ENCODE data around the gene RAD51AP2.

The RAD51AP2 gene

GRCh38 chr2:17540813-17541530 lies 22.7 kb upstream of the RAD51AP2 start:
- H3K36me3 Mint-ChIP-seq = no peaks in the 10 kb centered on the region
- ATAC-seq (no peak), DNase-seq (ENCODE audit: low spot score in 2 of 2) (no peak)
- no peak overlapping the region for H3K27ac Mint-ChIP-seq
- H3K4me1 Mint-ChIP-seq = no peaks in the 10 kb centered on the region
- no peak overlapping the region for H3K4me3 Mint-ChIP-seq
- peaks cover 2% of the 10 kb centered on the region for H3K9me3 Mint-ChIP-seq

DNA sequence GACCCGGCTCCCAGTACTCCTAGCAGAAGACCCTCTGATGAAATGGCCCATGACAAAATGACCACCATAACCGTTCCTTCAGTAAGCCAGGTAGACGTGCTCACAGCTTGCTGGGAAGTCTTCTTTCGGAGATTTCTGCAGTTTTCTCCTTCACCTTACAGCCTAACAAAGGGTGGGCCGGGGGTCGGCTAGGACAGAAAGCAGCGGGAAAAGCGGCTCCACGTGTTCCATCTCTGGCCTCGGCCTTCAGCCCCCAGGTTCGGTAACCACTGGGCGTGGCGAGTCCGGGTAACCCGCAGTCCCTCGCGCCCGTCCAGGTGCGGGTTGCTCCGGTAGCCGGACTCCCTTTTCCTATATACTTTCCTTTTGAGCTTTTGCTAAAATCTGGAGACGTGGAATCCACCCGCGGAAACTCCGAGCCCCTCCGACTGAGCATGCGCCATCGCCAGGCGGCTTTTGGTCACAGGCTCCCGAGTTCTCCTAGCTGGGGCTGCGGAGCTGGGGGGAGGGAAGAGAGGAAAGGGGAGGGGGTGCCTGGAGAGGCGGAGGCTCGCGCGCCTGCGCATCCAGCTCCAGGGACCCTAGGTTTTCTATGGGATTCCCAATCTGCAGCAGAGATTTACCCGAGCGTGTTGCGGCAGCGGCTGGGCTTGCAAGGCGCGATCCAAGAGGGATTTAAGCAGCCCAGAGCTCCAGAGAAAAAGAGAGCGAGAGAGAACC lies 22.0 kb upstream of the RAD51AP2 start, which contains the start of gene VSNL1:
VSNL1 (plus strand) TSS at position 604 of the 720 bp plus-strand sequence. CDS start 51,379 bp downstream, outside the sequence.
- Mint-ChIP-seq H3K36me3 (no peaks in the 10 kb centered on the region), H3K4me3 (no peak within 1 kb of the TSS), H3K4me1 (no peaks in the 10 kb centered on the region), H3K27ac (no peak within 1 kb of the TSS), H3K9me3 (peaks cover 5% of the 10 kb centered on the region)
- no peak for DNase-seq (ENCODE audit: low spot score in 2 of 2)
- no peak for ATAC-seq

- no peak overlapping the region for H3K4me3 Mint-ChIP-seq
- no peak for DNase-seq (ENCODE audit: low spot score in 2 of 2)
- no peaks in the 10 kb centered on the region for H3K4me1 Mint-ChIP-seq
- ATAC-seq = no peak
- H3K36me3 Mint-ChIP-seq = no peaks in the 10 kb centered on the region
- H3K9me3 Mint-ChIP-seq = peaks cover 8% of the 10 kb centered on the region
- no peak overlapping the region for H3K27ac Mint-ChIP-seq
These were observed 21.4 kb upstream of the RAD51AP2 start for GRCh38 chr2:17539611-17540092.

DNA sequence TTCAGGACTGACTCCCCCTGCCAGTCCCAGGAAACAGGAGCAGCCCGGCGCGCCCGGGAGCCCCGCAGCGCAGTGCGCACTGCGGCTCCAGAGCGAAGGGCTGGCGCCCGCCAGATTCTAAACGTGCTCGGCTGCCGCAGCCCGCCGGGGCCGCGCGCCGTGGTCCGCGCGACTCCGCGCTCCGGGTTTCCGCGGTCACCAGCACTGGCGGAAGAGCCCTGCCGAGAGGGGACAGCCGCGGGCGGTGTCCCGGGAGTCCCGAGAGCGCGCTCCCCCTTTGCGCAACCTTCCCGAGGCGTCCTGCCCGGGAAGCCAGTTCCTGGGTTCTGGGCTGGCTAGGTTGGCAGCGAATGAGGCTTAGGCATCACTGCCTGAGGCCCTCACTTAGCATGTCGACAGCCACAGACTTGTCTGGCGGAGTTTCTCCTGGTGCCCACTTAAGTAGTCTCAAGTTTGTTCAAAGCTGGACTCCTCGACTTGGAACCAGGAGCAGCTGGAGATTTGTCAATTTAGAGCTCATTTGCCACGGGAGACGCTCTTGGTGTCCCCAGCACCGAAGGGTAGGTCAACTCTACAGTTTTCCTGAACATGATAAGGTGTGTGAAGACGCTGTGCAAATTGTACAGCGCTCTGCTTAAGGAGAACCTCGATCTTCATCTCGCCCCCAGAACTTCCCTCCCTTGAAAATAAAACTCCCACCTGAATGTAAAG lies 20.8 kb upstream of the RAD51AP2 start:
- ATAC-seq (no peak), DNase-seq (ENCODE audit: low spot score in 2 of 2) (no peak)
- Mint-ChIP-seq H3K27ac (no peak overlapping the region), H3K4me1 (no peaks in the 10 kb centered on the region), H3K4me3 (no peak overlapping the region), H3K9me3 (peaks cover 11% of the 10 kb centered on the region), H3K36me3 (no peaks in the 10 kb centered on the region)

GRCh38 chr2:17538022-17538843 lies 20.0 kb upstream of the RAD51AP2 start:
- no peak for DNase-seq (ENCODE audit: low spot score in 2 of 2)
- H3K4me3 Mint-ChIP-seq = no peak overlapping the region
- no peaks in the 10 kb centered on the region for H3K4me1 Mint-ChIP-seq
- peaks cover 11% of the 10 kb centered on the region for H3K9me3 Mint-ChIP-seq
- no peak for ATAC-seq
- no peak overlapping the region for H3K27ac Mint-ChIP-seq
- H3K36me3 Mint-ChIP-seq = no peaks in the 10 kb centered on the region

GRCh38 chr2:17536416-17536815 lies 18.2 kb upstream of the RAD51AP2 start:
- Mint-ChIP-seq H3K27ac (no peak overlapping the region), H3K4me1 (no peaks in the 10 kb centered on the region), H3K9me3 (peaks cover 11% of the 10 kb centered on the region), H3K4me3 (no peak overlapping the region), H3K36me3 (no peaks in the 10 kb centered on the region)
- no peak for DNase-seq (ENCODE audit: low spot score in 2 of 2)
- ATAC-seq = no peak

- no peak overlapping the region for H3K27ac Mint-ChIP-seq
- ATAC-seq (no peak), DNase-seq (ENCODE audit: low spot score in 2 of 2) (no peak)
- H3K4me1 Mint-ChIP-seq = no peaks in the 10 kb centered on the region
- H3K9me3 Mint-ChIP-seq = peaks cover 11% of the 10 kb centered on the region
- no peak overlapping the region for H3K4me3 Mint-ChIP-seq
- no peaks in the 10 kb centered on the region for H3K36me3 Mint-ChIP-seq
These were observed 15.3 kb upstream of the RAD51AP2 start for GRCh38 chr2:17533546-17533945.

DNA sequence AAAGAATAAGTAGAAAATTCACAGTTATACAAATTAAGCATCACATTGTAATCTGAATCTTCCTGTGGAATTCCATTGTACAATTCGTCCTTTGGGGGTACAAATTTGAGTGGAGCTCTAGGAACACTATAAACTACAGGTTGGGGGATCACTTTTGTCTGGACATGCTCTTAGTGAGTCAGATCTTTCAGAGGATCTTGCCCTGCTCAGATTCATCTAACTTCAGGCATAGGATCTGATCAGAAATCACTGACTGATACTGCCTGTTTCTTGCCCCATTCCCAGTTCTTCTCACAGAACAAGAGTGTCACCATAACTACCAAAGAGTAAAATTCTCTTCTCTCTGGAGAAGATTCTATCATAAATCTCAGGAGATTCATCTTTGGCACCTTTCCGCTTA lies 11.5 kb upstream of the RAD51AP2 start:
- Mint-ChIP-seq H3K27ac (no peak overlapping the region), H3K9me3 (peaks cover 5% of the 10 kb centered on the region), H3K4me1 (no peaks in the 10 kb centered on the region), H3K4me3 (no peak overlapping the region), H3K36me3 (no peaks in the 10 kb centered on the region)
- DNase-seq (ENCODE audit: low spot score in 2 of 2) (no peak), ATAC-seq (no peak)

- Mint-ChIP-seq H3K9me3 (peaks cover 6% of the 10 kb centered on the region), H3K27ac (no peak overlapping the region), H3K4me3 (no peak overlapping the region), H3K4me1 (no peaks in the 10 kb centered on the region), H3K36me3 (no peaks in the 10 kb centered on the region)
- DNase-seq (ENCODE audit: low spot score in 2 of 2) (no peak), ATAC-seq (no peak)
These were observed 4.1 kb upstream of the RAD51AP2 start for GRCh38 chr2:17522303-17522702.

DNA sequence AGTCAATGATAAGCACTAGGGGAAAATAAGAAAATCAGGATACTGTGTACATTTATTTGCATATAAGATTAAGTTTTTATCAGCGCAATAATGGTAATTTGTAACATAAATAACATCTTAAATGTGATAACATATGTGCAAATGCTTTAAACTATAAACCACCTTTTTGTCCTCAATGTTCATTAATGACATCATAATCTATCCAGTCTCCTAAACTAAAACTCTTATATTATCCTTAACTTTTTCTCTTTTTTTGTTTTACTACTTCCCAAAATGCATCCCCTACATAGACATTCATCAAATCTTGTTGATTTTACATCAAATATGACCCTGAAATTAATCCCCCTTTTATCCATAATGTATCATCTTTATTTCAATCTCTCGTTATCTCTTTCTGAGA lies 3.4 kb upstream of the RAD51AP2 start:
- DNase-seq (ENCODE audit: low spot score in 2 of 2) (no peak), ATAC-seq (no peak)
- Mint-ChIP-seq H3K4me3 (no peak overlapping the region), H3K36me3 (no peaks in the 10 kb centered on the region), H3K27ac (no peak overlapping the region), H3K4me1 (no peaks in the 10 kb centered on the region), H3K9me3 (peaks cover 6% of the 10 kb centered on the region)

DNA sequence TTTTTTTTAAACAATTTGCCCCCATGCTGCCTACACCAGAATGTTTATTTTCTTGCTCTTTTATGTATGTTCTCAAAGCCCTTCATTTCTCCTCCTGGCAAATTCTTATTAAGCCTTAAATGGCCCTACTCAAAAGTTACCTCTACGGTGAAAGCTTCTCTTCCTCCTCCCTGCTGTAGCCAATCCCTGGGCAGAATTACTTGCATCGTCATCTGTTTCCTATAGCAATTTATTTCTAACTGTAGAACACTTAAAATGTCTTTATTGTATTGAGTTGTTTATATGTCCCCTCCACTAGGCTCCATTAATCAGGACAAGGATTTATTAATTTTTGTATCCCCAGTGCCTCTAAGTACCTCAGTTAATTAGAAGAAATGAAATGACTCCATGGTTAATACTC lies 2.5 kb upstream of the RAD51AP2 start:
- Mint-ChIP-seq H3K9me3 (peaks cover 6% of the 10 kb centered on the region), H3K36me3 (no peaks in the 10 kb centered on the region), H3K27ac (no peak overlapping the region), H3K4me3 (no peak overlapping the region), H3K4me1 (no peaks in the 10 kb centered on the region)
- no peak for ATAC-seq
- no peak for DNase-seq (ENCODE audit: low spot score in 2 of 2)

DNA sequence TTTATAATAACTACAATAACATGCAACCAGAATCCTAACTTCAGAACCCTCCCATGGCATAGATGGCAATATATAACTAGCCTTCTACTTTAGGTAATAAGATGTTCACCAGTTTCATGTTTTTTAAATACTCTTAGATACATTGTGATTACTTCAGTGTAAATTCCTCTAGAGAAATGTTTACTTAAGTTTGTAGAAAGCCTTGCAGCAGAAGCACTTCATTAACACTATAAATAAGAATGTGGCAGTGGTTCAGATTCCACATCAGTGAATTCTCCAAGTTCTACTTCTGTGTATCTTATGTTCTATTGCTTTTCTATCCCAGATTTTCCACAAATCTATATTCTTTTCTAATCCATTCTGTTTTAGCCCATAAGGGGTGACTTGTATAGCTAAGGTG lies 1.2 kb upstream of the RAD51AP2 start:
- Mint-ChIP-seq H3K4me3 (no peak overlapping the region), H3K4me1 (no peaks in the 10 kb centered on the region), H3K9me3 (peaks cover 3% of the 10 kb centered on the region), H3K36me3 (no peaks in the 10 kb centered on the region), H3K27ac (no peak overlapping the region)
- no peak for DNase-seq (ENCODE audit: low spot score in 2 of 2)
- ATAC-seq = no peak

GRCh38 chr2:17517481-17518211 lies 594 bp downstream of the RAD51AP2 start:
- ATAC-seq = no peak
- no peaks in the 10 kb centered on the region for H3K36me3 Mint-ChIP-seq
- no peak overlapping the region for H3K4me3 Mint-ChIP-seq
- H3K9me3 Mint-ChIP-seq = peaks cover 3% of the 10 kb centered on the region
- H3K4me1 Mint-ChIP-seq = no peaks in the 10 kb centered on the region
- no peak overlapping the region for H3K27ac Mint-ChIP-seq
- DNase-seq (ENCODE audit: low spot score in 2 of 2) = no peak

- DNase-seq (ENCODE audit: low spot score in 2 of 2) (no peak), ATAC-seq (no peak)
- H3K4me3 Mint-ChIP-seq = no peak overlapping the region
- no peak overlapping the region for H3K27ac Mint-ChIP-seq
- H3K36me3 Mint-ChIP-seq = no peaks in the 10 kb centered on the region
- no peaks in the 10 kb centered on the region for H3K4me1 Mint-ChIP-seq
- peaks cover 3% of the 10 kb centered on the region for H3K9me3 Mint-ChIP-seq
These were observed 2.6 kb downstream of the RAD51AP2 start for GRCh38 chr2:17515652-17516051.

All from stimulated activated effector memory CD8-positive, alpha-beta T cell treated with anti-CD3 and anti-CD28 coated beads, Interleukin-12 subunit alpha, Interleukin-12 subunit beta, amount 100 ng/mL, for 72 hours (primary cell).